Vagina (tissue), 2 donors: ENCODE data around the gene EIF3K.

Experiments used
- POLR2A ChIP-seq, 2 donors: fragments of 450-650 bp; IDR thresholded peaks; one replicate each; pipeline ENCODE4 v1.6.1; 2017; ENCODE audit warnings: antibody characterized with exemption in 2 of 2, mild to moderate bottlenecking in 2 of 2, moderate library complexity in 2 of 2
- POLR2AphosphoS5 ChIP-seq, 2 donors: sonication (generic); formaldehyde crosslinking; IDR thresholded peaks; one replicate each; pipeline ENCODE4 v1.9.0; 2017; ENCODE audit warnings: antibody characterized with exemption in 2 of 2, mild to moderate bottlenecking in 2 of 2, low read depth in 1 of 2; ENCODE audit not compliant: insufficient read depth in 1 of 2
- TF ChIP-seq, protein P1 (sequence below), 3 experiments: fragments of 450-650 bp in 2 of 3; fragments of 200-600 bp in 1 of 3; sonication (generic) in 1 of 3; IDR thresholded peaks; one replicate each; pipeline ENCODE4 v1.5.1; 2017 to 2019; ENCODE audit warnings: antibody characterized with exemption in 3 of 3, mild to moderate bottlenecking in 2 of 3, moderate library complexity in 2 of 3

DNA sequence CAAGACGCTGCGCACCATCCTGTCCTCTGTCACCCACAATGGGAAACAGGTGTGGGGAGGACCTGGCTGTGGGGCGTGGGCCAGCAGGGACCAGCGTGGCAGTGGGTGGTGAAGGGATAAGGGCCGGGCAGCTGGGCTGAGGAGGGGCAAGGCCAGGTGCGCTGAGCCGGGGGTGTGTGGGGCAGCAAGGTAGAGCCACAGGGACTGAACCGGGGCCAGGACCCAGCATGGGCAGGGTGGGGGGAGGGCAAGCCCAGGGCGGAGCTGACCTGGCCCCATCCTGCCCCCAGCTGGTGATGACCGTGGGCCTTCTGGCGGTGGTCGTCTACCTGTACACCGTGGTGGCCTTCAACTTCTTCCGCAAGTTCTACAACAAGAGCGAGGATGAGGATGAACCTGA is 38.9 kb upstream of the EIF3K start:
- no peak for TF ChIP-seq POLR2AphosphoS5 (IDR thresholded peaks at IDR 0.05; ENCODE audit: insufficient read depth in 1 of 2, low read depth in 1 of 2)
- TF ChIP-seq, protein P1, sequence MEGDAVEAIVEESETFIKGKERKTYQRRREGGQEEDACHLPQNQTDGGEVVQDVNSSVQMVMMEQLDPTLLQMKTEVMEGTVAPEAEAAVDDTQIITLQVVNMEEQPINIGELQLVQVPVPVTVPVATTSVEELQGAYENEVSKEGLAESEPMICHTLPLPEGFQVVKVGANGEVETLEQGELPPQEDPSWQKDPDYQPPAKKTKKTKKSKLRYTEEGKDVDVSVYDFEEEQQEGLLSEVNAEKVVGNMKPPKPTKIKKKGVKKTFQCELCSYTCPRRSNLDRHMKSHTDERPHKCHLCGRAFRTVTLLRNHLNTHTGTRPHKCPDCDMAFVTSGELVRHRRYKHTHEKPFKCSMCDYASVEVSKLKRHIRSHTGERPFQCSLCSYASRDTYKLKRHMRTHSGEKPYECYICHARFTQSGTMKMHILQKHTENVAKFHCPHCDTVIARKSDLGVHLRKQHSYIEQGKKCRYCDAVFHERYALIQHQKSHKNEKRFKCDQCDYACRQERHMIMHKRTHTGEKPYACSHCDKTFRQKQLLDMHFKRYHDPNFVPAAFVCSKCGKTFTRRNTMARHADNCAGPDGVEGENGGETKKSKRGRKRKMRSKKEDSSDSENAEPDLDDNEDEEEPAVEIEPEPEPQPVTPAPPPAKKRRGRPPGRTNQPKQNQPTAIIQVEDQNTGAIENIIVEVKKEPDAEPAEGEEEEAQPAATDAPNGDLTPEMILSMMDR (IDR thresholded peaks at IDR 0.05): no peak
- TF ChIP-seq POLR2A (IDR thresholded peaks at IDR 0.05): no peak
